Psoas muscle (tissue), 8 donors: ENCODE measurements around the gene GRIN3B. TPM values are rescaled to one million over a fixed set of nuclear protein-coding genes. Genes with fewer than 3 reads are reported as not detected.

ENCODE experiments used
- ATAC-seq, 4 donors: fragments of 200-7000 bp; cut with Tn5 transposase; one replicate each; pipeline ENCODE4 v1.9.1; 2020; ENCODE audit warnings: moderate library complexity in 3 of 4, mild to moderate bottlenecking in 2 of 4
- DNase-seq, 2 donors: peaks; one replicate each; pipeline ENCODE4 v3.0.0-alpha.2; 2020
- H3K27ac ChIP-seq: fragments of 200-600 bp; one replicate; pipeline ENCODE4 v1.8.0; 2022
- H3K27me3 ChIP-seq, 3 donors: fragments of 200-600 bp in 1 of 3; one replicate each; pipeline versions ENCODE4 v1.6.1 to v1.8.0; 2013 to 2022; ENCODE audit warnings: low read length in 2 of 3, mild to moderate bottlenecking in 2 of 3, moderate library complexity in 1 of 3; ENCODE audit not compliant: insufficient read depth in 3 of 3
- H3K36me3 ChIP-seq, 2 donors: fragments of 200-600 bp in 1 of 2; one replicate each; pipeline versions ENCODE4 v1.6.1 to v1.8.0; 2013 to 2022; ENCODE audit warnings: low read depth in 1 of 2, mild to moderate bottlenecking in 1 of 2, moderate library complexity in 1 of 2; ENCODE audit not compliant: insufficient read depth in 1 of 2
- H3K4me1 ChIP-seq: fragments of 200-600 bp; one replicate; pipeline ENCODE4 v1.8.0; 2022
- H3K4me3 ChIP-seq: fragments of 200-600 bp; one replicate; pipeline ENCODE4 v1.8.0; 2022; ENCODE audit warnings: mild to moderate bottlenecking
- H3K9me3 ChIP-seq: fragments of 200-600 bp; one replicate; pipeline ENCODE4 v1.8.0; 2022
- CTCF ChIP-seq: fragments of 200-600 bp; IDR thresholded peaks from one replicate; pipeline ENCODE4 v1.8.0; 2022; ENCODE audit warnings: antibody characterized with exemption
- WGBS, 3 donors: extraction: QIAGEN DNeasy Blood & Tissue Kit; methylation state at CpG; one replicate each; pipeline versions ENCODE4 v1.1.6 to v1.1.7; 2013; 5-methylcytosine and 5-hydroxymethylcytosine counted together
- intact Hi-C, 2 donors: fragments of 100-400 bp; cut with DNase I; formaldehyde crosslinking; loops; one replicate each; pipeline versions ENCODE4 v1.11.0 to v1.14.2; 2022
- polyA plus RNA-seq, 3 donors: library from polyadenylated mRNA; stranded (reverse); fragments of 200-250 nt; gene quantifications; one replicate each; pipeline ENCODE4 v1.2.3, GENCODE V29; 2013
- total RNA-seq, 4 donors: library from RNA; stranded (reverse); fragmentation: NEBNext Ultra II Directional in 2 of 4; extraction: Animal tissue kit (Norgen Biotek cat#: 25700) in 2 of 4; gene quantifications; one replicate each; pipeline versions ENCODE4 v1.2.1 to v1.2.4, GENCODE V29; 2021 to 2023
- donor health status: healthy with polysubstance abuse.
- donor health status: DM: no; HTN: no; CAD: no; lungs with moderate emphysema.
- donor health status: Bipolar disorder and iron deficiency.
- donor health status: healthy.
- donor health status: DM: yes; HTN: yes; CAD: no.
- donor health status: DM: no; HTN: no; CAD: no.
- donor health status: DM: no; HTN: no; CAD: no.
- donor health status: DM: yes; HTN: yes; CAD: no.

The GRIN3B gene
- total and polyA plus RNA-seq, 7 donors: 0.01 to 0.16 TPM; not detected in 5

DNA sequence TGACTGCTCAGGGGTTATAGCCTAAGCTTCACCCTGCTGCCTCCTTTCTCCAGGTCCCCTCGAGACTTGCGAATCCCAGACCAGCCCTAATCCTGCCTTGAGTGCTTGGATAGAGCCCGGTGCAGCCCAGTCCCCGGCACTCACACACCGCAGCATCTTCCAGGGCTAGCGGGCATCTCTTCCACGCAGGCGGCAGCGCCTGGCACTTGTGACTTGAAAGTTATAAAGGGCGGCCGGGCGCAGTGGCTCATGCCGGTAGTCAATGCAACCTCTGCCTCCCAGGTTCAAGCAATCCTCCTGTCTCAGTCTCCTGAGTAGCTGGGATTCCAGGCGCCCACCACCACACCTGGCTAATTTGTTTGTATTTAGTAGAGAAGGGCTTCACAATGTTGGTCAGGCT lies 14.1 kb upstream of the GRIN3B start:
- Histone ChIP-seq H3K27me3 (no peaks in the 10 kb centered on the region), H3K4me3 (no peak overlapping the region), H3K9me3 (no peaks in the 10 kb centered on the region), H3K4me1 (peaks cover 10% of the 10 kb centered on the region), H3K36me3 (peaks cover 0 to 44% of the 10 kb centered on the region in 2 donors), H3K27ac (no peak overlapping the region)
- DNase-seq: no peak
- WGBS, 3 donors: 83 to 92% (median 91%) methylated on average over 14 of the region's 14 CpGs
- no peak for TF ChIP-seq CTCF
- no peak for ATAC-seq
- intact Hi-C loops: loop anchor here in 1 of 2 donors (10.0 kb wide), 1 partner anchor 131 kb away; the partner anchor contains the start of genes CFD and ELANE

GRCh38 chr19:988081-988480 lies 12.1 kb upstream of the GRIN3B start:
- Histone ChIP-seq H3K27me3 (no peaks in the 10 kb centered on the region), H3K4me3 (no peak overlapping the region), H3K4me1 (peaks cover 10% of the 10 kb centered on the region), H3K9me3 (no peaks in the 10 kb centered on the region), H3K27ac (no peak overlapping the region), H3K36me3 (peaks cover 0 to 52% of the 10 kb centered on the region in 2 donors)
- 73 to 84% (median 80%) methylated on average over 9 to 14 of the region's 14 CpGs for WGBS, 3 donors
- no peak for TF ChIP-seq CTCF
- ATAC-seq: no peak
- DNase-seq: no peak
- intact Hi-C loops: loop anchor here in 1 of 2 donors (10.0 kb wide), 1 partner anchor 133 kb away; the partner anchor contains the start of genes CFD and ELANE

DNA sequence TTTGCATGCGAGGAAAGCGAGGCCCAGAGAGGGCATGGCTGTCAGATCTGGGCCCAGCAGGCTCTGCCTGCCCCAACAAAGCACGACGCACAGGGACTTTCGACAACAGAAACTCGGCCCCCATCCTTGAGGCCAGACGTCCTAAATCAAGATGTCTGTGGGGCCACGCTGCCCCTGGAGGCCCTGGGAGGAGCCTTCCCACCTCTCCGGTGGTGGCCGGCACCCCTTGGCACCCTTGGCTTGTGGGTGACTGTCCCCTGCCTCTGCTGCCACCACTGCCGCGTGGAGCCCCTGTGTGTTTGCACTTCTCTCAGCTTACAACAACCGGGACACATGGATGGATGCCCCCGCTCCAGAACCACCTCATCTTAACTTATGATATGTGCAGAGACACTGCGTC lies 11.7 kb upstream of the GRIN3B start:
- DNase-seq (no peak), ATAC-seq (no peak)
- 84 to 86% (median 85%) methylated on average over 15 of the region's 15 CpGs for WGBS, 3 donors
- Histone ChIP-seq H3K27me3 (no peaks in the 10 kb centered on the region), H3K9me3 (no peaks in the 10 kb centered on the region), H3K36me3 (peaks cover 0 to 52% of the 10 kb centered on the region in 2 donors), H3K27ac (no peak overlapping the region), H3K4me3 (no peak overlapping the region), H3K4me1 (peaks cover 10% of the 10 kb centered on the region)
- no peak for TF ChIP-seq CTCF
- intact Hi-C loops: loop anchor here in 1 of 2 donors (10.0 kb wide), 1 partner anchor 134 kb away; the partner anchor contains the start of genes CFD and ELANE

- DNase-seq: no peak
- Histone ChIP-seq H3K4me3 (no peak overlapping the region), H3K4me1 (peaks cover 5% of the 10 kb centered on the region), H3K27ac (no peak overlapping the region), H3K27me3 (no peaks in the 10 kb centered on the region), H3K9me3 (no peaks in the 10 kb centered on the region), H3K36me3 (peaks cover 2 to 58% of the 10 kb centered on the region in 2 donors)
- no peak for ATAC-seq
- intact Hi-C loops: loop anchor here in 1 of 2 donors (10.0 kb wide), 1 partner anchor 135 kb away; the partner anchor contains the start of genes CFD and ELANE
- no peak for TF ChIP-seq CTCF
- WGBS, 3 donors: 90 to 91% (median 90%) methylated on average over 20 to 25 of the region's 25 CpGs
These were observed 10.7 kb upstream of the GRIN3B start for GRCh38 chr19:989381-990081.
